ENCODE data around the gene IFITM2.
"Not testable (repeated sequence)": the region's sequence is repeated elsewhere in the genome, so short reads cannot be mapped to it uniquely, and the experiment has no call there.

The IFITM2 gene

GRCh38 chr11:327581-327923 lies 19.9 kb downstream of the IFITM2 start:
- DNase-seq: no peak

- DNase-seq: no peak
Observed at GRCh38 chr11:328012-328411, 20.4 kb downstream of the IFITM2 start.

DNA sequence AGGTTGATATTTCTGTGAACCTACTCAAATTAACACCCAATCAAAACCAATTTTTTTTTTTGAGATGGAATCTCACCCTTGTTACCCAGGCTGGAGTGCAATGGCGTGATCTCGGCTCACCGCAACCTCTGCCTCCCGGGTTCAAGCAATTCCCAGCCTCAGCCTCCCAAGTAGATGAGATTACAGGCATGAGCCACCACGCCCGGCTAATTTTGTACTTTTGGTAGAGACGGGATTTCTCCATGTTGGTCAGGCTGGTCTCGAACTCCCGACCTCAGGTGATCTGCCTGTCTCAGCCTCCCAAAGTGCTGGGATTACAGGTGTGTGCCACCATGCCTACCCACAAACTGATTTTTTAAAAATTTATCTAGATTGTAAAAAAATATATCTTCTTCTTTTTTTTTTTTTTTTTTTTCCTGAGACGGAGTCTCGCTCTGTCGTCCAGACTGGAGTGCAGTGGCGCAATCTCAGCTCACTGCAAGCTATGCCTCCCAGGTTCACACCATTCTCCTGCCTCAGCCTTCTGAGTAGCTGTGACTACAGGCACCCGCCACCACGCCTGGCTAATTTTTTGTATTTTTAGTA lies 21.0 kb downstream of the IFITM2 start:
- DNase-seq: not testable (repeated sequence)

- no peak for DNase-seq
Observed at GRCh38 chr11:329886-330253, 22.3 kb downstream of the IFITM2 start.

DNA sequence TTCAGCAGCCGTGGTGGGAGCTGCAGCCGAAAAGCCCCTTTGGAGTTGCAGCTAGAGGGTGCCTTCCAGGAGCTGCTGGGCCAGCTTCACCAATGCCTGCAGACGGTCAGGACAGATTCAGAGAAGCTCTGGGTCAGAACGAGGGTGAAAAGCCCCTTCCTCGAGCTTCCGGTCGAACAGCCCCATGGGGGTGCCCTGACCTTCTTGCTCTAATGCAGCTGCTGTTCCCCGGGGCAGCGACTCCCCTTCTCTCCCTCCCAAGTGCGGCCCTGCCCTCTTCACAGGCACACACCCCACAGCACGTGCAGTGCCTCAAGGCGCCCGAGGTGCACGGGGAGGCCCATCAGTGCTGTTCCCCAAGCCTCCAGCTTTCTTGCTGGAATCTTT lies 22.7 kb downstream of the IFITM2 start:
- no peak for DNase-seq

GRCh38 chr11:330694-331357 lies 23.2 kb downstream of the IFITM2 start:
- DNase-seq: no peak

- DNase-seq: no peak
Observed at GRCh38 chr11:331358-332060, 23.9 kb downstream of the IFITM2 start.

DNA sequence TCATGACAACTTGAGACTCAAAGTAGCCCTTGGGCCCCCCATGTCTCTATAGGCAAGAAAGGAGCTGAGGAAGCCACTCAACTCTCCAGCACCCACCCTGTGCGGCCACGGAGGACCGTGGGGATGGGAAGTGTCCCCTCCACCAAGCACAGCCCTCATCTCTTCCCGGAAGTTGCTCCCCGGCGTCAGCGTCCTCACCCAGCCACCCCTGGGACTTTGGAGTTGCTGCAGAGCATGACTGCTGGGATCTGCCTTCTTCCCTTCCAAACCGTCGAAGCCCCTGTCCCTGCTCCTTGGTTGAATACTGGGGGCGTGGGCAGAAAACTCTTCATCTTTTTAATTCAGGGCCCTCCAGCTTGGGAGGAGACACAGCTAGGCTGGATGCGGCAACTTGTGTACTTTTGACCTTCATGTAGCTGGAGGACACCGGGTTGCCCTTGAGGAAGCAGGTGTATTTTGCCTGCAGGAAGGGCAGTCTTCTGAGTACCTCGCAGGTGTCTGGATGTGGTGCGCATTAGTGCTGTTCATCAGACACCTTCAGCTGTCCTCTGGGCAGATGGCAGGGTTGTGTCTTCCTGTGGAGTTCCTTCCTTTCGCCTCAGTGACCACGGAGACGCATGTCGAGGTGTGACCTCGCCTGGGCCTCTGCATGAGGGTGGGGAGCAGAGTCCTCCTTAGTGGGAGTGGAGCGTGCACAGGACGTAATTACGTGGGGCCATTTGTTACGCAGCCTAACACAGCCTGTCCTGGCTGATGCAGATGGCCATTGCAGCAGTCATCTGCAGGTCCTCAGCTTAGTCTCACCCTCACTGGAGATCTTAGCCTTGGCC lies 25.2 kb downstream of the IFITM2 start:
- no peak for DNase-seq

GRCh38 chr11:333616-334263 lies 26.1 kb downstream of the IFITM2 start:
- DNase-seq: not testable (repeated sequence)

GRCh38 chr11:334264-334994 lies 26.8 kb downstream of the IFITM2 start:
- DNase-seq: peak; percentile 76

- DNase-seq: no peak
Observed at GRCh38 chr11:335779-336658, 28.4 kb downstream of the IFITM2 start.

GRCh38 chr11:336659-337198 lies 29.1 kb downstream of the IFITM2 start:
- DNase-seq: no peak

DNA sequence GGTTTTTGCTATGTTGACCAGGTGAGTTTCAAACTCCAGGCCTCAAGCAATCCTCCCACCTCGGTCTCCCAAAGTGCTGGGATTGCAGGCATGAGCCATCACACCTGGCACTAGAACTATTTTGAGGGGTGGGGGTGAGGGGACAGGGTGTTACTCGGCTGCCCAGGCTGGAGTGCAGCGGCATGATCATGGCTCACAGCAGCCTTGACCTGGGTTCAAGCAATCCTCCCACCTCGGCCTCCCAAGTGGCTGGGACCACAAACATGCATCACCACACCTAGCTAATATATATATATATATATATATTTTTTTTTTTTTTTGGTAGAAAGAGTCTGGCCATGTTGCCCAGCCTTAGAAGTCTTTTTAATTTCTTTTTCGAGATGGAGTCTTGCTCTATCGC lies 30.1 kb downstream of the IFITM2 start:
- DNase-seq: no peak

GRCh38 chr11:339963-340362 lies 32.3 kb downstream of the IFITM2 start:
- DNase-seq: no peak

- DNase-seq: no peak
Observed at GRCh38 chr11:340539-341512, 33.2 kb downstream of the IFITM2 start.

DNA sequence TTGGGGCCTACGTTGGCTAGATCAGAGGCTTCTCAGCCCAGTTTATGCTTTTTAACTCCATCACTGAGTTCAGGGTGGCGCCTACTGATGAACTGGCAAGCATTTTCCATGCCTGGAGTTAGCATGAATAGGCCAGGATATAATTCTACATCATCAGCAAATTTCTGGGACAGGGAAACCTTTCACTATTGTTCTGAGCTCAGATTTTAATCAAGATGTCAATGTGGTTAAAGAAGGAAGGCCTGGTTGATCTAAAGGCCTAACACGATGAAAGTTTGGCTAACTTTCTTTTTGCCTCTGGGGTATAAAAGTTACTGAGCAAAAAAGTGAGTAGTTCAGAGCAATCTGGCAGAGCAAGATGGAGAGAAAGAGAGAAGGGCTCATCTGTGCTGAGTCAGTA lies 34.7 kb downstream of the IFITM2 start:
- DNase-seq: no peak

DNA sequence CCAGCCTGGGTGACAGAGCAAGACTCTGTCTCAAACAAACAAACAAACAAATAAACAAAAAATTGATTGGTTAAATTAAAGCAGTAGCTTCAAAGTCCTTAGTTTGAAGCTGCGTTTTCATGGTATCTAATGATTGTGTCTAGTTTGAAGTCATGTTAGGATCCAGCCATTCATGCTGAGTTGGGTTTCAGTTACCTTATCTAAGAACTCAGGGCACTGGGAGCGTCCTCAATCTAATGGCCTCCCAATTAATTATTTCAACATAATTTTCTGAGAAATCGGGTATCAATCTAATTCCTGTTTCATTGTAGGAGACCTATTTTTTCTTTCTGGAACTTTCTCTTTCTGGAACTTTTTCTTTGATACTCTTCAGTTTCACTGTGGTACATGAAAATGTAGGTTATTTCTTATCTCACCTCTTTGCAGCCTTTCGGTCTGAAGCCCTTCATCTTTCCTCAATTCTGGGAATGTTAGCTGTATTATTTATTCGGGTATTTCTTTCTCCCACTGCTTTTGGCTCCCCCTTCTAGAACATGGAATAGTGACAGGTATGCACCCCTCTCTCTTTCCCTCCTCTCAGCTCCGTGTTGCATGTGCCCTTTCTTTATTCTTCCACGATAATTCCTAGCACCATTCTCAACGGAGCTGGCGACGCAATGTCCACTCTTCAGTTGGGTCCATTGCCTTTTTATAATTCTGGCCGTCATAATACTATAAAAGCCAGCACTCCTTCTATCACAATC lies 37.4 kb downstream of the IFITM2 start:
- no peak for DNase-seq

DNA sequence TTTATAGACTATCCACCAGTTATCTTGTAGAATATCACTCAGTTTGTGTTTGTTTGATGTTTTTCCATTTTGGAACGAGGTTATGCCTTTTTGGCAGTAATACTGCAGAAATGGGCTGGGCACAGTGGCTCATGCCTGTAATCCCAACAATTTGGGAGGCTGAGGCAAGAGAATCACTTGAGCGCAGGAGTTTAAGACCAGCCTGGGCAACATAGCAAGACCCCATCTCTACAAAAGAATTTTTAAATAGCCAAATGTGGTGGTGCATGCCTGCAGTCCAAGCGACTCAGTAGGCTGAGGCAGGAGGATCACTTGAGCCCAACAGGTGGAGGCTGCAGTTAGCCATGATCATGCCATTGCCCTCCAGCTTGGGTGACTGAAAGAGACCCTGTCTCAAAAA lies 38.9 kb downstream of the IFITM2 start:
- DNase-seq: no peak

Data from NCI-H146 (cell line).